ENCODE results near the gene MROH7. TPM values are rescaled to one million over a fixed set of nuclear protein-coding genes. Genes with fewer than 3 reads are reported as not detected.

The MROH7 gene
- total and polyA plus RNA-seq, 2 of the 13 experiments (the other 11 are each of a cell fraction or from before 2014, with no cell fraction given), result 0.09 TPM

GRCh38 chr1:54706419-54706818 is 64.8 kb downstream of the MROH7 start (continued):
- TF ChIP-seq ZNF367 (CRISPR knock-in tag; IDR thresholded peaks at IDR 0.05; ENCODE audit: borderline replicate concordance) (no peak), NR2C2 (CRISPR knock-in tag; IDR thresholded peaks at IDR 0.05; ENCODE audit: borderline replicate concordance) (no peak)

GRCh38 chr1:54708385-54708784 is 66.8 kb downstream of the MROH7 start:
- ChIA-PET POLR2A (no interaction called here), CTCF (ENCODE audit: low intra/inter-chr PET ratio, low total read pairs) (no interaction called here)
- H3K27me3 ChIP-seq (ENCODE audit: control insufficient read depth in 1 of 2, insufficient read depth in 2 of 2, low read length in 2 of 2), result peaks cover 0 to 18% of the 10 kb centered on the region in 2 experiments; a peak in 1 of 5 replicates
- H3K4me2 ChIP-seq (ENCODE audit: low read depth, low read length), result no peak overlapping the region
- intact Hi-C loops (cut with micrococcal nuclease; ENCODE audit: unreplicated experiment), result no loop called here
- H3K36me3 ChIP-seq (replicated peaks in 1 of 2; ENCODE audit: control insufficient read depth in 1 of 2, insufficient read depth in 2 of 2, low read length in 2 of 2), result no peaks in the 10 kb centered on the region
- no peak overlapping the region for H3K27ac ChIP-seq (ENCODE audit: extremely low read length, insufficient read depth, low read length)
- FAIRE-seq (no peak), ATAC-seq (no peak), DNase-seq (ENCODE audit: low spot score) (no peak)
- no peaks in the 10 kb centered on the region for H3K9me3 ChIP-seq (ENCODE audit: low read length)
- no peaks in the 10 kb centered on the region for H3K4me1 ChIP-seq (ENCODE audit: insufficient read depth, low read length)
- H4K20me1 ChIP-seq (ENCODE audit: insufficient read depth, low read length), result no peaks in the 10 kb centered on the region
- no peak for TF ChIP-seq KLF9 (CRISPR knock-in tag; IDR thresholded peaks at IDR 0.05; ENCODE audit: low read depth)
- TF ChIP-seq CTCF (CRISPR knock-in tag; IDR thresholded peaks at IDR 0.05), result no peak
- no peak for TF ChIP-seq EP300 (IDR thresholded peaks at IDR 0.05; ENCODE audit: low read depth in 2 of 2, low read length in 2 of 2)
- TF ChIP-seq EP300 (CRISPR knock-in tag; IDR thresholded peaks at IDR 0.05; ENCODE audit: borderline replicate concordance), result no peak
- no peak for TF ChIP-seq ZNF687 (CRISPR knock-in tag; IDR thresholded peaks at IDR 0.05)
- no peak for TF ChIP-seq KLF16 (CRISPR knock-in tag; IDR thresholded peaks at IDR 0.05)
- TF ChIP-seq ZFP41 (CRISPR knock-in tag; IDR thresholded peaks at IDR 0.05; ENCODE audit: borderline replicate concordance), result no peak
- TF ChIP-seq SETDB1 (CRISPR knock-in tag; IDR thresholded peaks at IDR 0.05; ENCODE audit: borderline replicate concordance), result no peak
- no peak for TF ChIP-seq ARNT2 (CRISPR knock-in tag; IDR thresholded peaks at IDR 0.05; ENCODE audit: low read depth)
- no peak for TF ChIP-seq SP2 (CRISPR knock-in tag; IDR thresholded peaks at IDR 0.05)
- TF ChIP-seq ZNF878 (CRISPR knock-in tag; IDR thresholded peaks at IDR 0.05), result no peak
- TF ChIP-seq ZMYM2 (CRISPR knock-in tag; IDR thresholded peaks at IDR 0.05), result no peak
- no peak for TF ChIP-seq HDAC1 (CRISPR knock-in tag; IDR thresholded peaks at IDR 0.05)
- no TSS peak for BruUV-seq (replicated peaks)
- no peaks in the 10 kb centered on the region for H3K79me2 ChIP-seq (ENCODE audit: insufficient read depth, low read length)
- H3K9ac ChIP-seq (ENCODE audit: insufficient read depth, low read depth, low read length), result no peak overlapping the region
- in situ Hi-C loops (cut with HindIII; ENCODE audit: extremely low pct_ligation_motif_present, low pct_unique_long_range_greater_than_20kb), result no loop called here
- H2AFZ ChIP-seq (ENCODE audit: low read length), result no peak overlapping the region
- no peak overlapping the region for H3K4me3 ChIP-seq (replicated peaks in 1 of 3; ENCODE audit: insufficient read depth in 1 of 3, low read depth in 2 of 3, low read length in 3 of 3)

Measured in HepG2 (cell line).